WTC11 (cell line): Measurements from ENCODE around the gene CNN2. TPM values are rescaled to one million over a fixed set of nuclear protein-coding genes. Genes with fewer than 3 reads are reported as not detected.

Experiments used
- ATAC-seq: fragments of 200-7000 bp; cut with Tn5 transposase; 2 replicates; pipeline ENCODE4 v1.10.0; 2021; ENCODE audit warnings: mild to moderate bottlenecking, moderate library complexity
- CTCF ChIA-PET: fragments of 300-600 bp; sonication (Branson Sonifier 250); formaldehyde crosslinking; loops from one replicate; lab custom pipeline; 2021; ENCODE audit warnings: antibody characterized with exemption; lab: Charles Lee
- POLR2A ChIA-PET: fragments of 350-600 bp; sonication (Branson Sonifier 250); formaldehyde crosslinking; loops from one replicate; lab custom pipeline; 2021; ENCODE audit warnings: antibody characterized with exemption; lab: Charles Lee
- DNase-seq: peaks from one replicate; pipeline ENCODE4 v3.0.0; 2021; ENCODE audit warnings: low spot score
- H3K27ac Mint-ChIP-seq: 2 replicates; pipeline ENCODE4 v1.8.0; 2021; ENCODE audit warnings: mixed read lengths
- H3K27me3 Mint-ChIP-seq: 2 replicates; pipeline ENCODE4 v1.8.0; 2021; ENCODE audit warnings: low read depth, mild to moderate bottlenecking, moderate library complexity, mixed read lengths
- H3K36me3 Mint-ChIP-seq: 2 replicates; pipeline ENCODE4 v1.8.0; 2021; ENCODE audit warnings: mixed read lengths
- H3K4me1 Mint-ChIP-seq: 2 replicates; pipeline ENCODE4 v1.8.0; 2022; ENCODE audit warnings: mixed read lengths
- H3K4me3 Mint-ChIP-seq: 2 replicates; pipeline ENCODE4 v1.8.0; 2021; ENCODE audit warnings: mild to moderate bottlenecking, moderate library complexity, mixed read lengths
- H3K9me3 Mint-ChIP-seq: 2 replicates; pipeline ENCODE4 v1.8.0; 2021; ENCODE audit warnings: mixed read lengths
- AR ChIP-seq: fragments of 250-450 bp; sonication (Bioruptor Pico); IDR thresholded peaks from 2 replicates; pipeline ENCODE4 v1.9.0; 2021; ENCODE audit warnings: mild to moderate bottlenecking
- ATF6 ChIP-seq: sonication (generic); formaldehyde crosslinking; IDR thresholded peaks from 2 replicates; pipeline ENCODE4 v1.8.1; 2023; ENCODE audit warnings: mild to moderate bottlenecking, missing genetic modification reagents
- CREB1 ChIP-seq: sonication (generic); formaldehyde crosslinking; IDR thresholded peaks from 2 replicates; pipeline ENCODE4 v1.8.0; 2023; ENCODE audit warnings: mild to moderate bottlenecking, missing genetic modification reagents
- E2F5 ChIP-seq: sonication (generic); formaldehyde crosslinking; IDR thresholded peaks from 2 replicates; pipeline ENCODE4 v1.8.1; 2022; ENCODE audit warnings: mild to moderate bottlenecking, moderate library complexity, missing genetic modification reagents
- EMX1 ChIP-seq: fragments of 250-450 bp; sonication (Bioruptor Pico); IDR thresholded peaks from 2 replicates; pipeline ENCODE4 v1.8.0; 2021; ENCODE audit warnings: mild to moderate bottlenecking
- ESRRA ChIP-seq: sonication (generic); formaldehyde crosslinking; IDR thresholded peaks from 2 replicates; pipeline ENCODE4 v1.8.1; 2022; ENCODE audit warnings: mild to moderate bottlenecking, missing genetic modification reagents, borderline replicate concordance
- FOXK1 ChIP-seq: sonication (generic); formaldehyde crosslinking; IDR thresholded peaks from 2 replicates; pipeline ENCODE4 v1.8.0; 2022; ENCODE audit warnings: mild to moderate bottlenecking, moderate library complexity, missing genetic modification reagents
- JUN ChIP-seq: sonication (generic); formaldehyde crosslinking; IDR thresholded peaks from 2 replicates; pipeline ENCODE4 v1.8.0; 2023; ENCODE audit warnings: mild to moderate bottlenecking, missing genetic modification reagents
- NR2C2 ChIP-seq: sonication (generic); formaldehyde crosslinking; IDR thresholded peaks from 2 replicates; pipeline ENCODE4 v1.8.0; 2022; ENCODE audit warnings: mild to moderate bottlenecking, missing genetic modification reagents
- PREB ChIP-seq: sonication (generic); formaldehyde crosslinking; IDR thresholded peaks from 2 replicates; pipeline ENCODE4 v1.8.1; 2022; ENCODE audit warnings: mild to moderate bottlenecking, missing genetic modification reagents, moderate library complexity, borderline replicate concordance
- SMAD3 ChIP-seq: sonication (generic); formaldehyde crosslinking; IDR thresholded peaks from 2 replicates; pipeline ENCODE4 v1.8.0; 2022; ENCODE audit warnings: missing genetic modification reagents, mild to moderate bottlenecking, borderline replicate concordance
- TEAD1 ChIP-seq: sonication (generic); formaldehyde crosslinking; IDR thresholded peaks from 2 replicates; pipeline ENCODE4 v1.8.0; 2022; ENCODE audit warnings: mild to moderate bottlenecking, missing genetic modification reagents
- ZMAT4 ChIP-seq: fragments of 250-450 bp; sonication (Bioruptor Pico); IDR thresholded peaks from 2 replicates; pipeline ENCODE4 v1.9.0; 2021; ENCODE audit warnings: mild to moderate bottlenecking
- ZSCAN18 ChIP-seq: fragments of 250-450 bp; sonication (Bioruptor Pico); IDR thresholded peaks from 2 replicates; pipeline ENCODE4 v2.1.2; 2022; ENCODE audit warnings: mild to moderate bottlenecking, moderate library complexity
- total RNA-seq: library from RNA; stranded (reverse); gene quantifications from 3 replicates; pipeline ENCODE4 v1.2.3, GENCODE V29; 2021
- TF ChIP-seq, protein P1 (sequence below): sonication (generic); formaldehyde crosslinking; IDR thresholded peaks from 2 replicates; pipeline ENCODE4 v1.8.0; 2022; ENCODE audit warnings: missing genetic modification reagents
- TF ChIP-seq, protein P2 (sequence below): sonication (generic); formaldehyde crosslinking; IDR thresholded peaks from 2 replicates; pipeline ENCODE4 v1.8.1; 2022; ENCODE audit warnings: low read depth, missing genetic modification reagents, borderline replicate concordance
- TF ChIP-seq, protein P3 (sequence below): fragments of 200-600 bp; IDR thresholded peaks from 2 replicates; pipeline ENCODE4 v1.8.0; 2022; ENCODE audit warnings: antibody characterized with exemption

The CNN2 gene
- total RNA-seq, 1 experiment from 2014 or later, result 390 TPM

GRCh38 chr19:1055886-1056620 lies 29.6 kb downstream of the CNN2 start:
- Mint-ChIP-seq H3K27ac (no peak overlapping the region), H3K4me1 (no peaks in the 10 kb centered on the region), H3K9me3 (peaks cover 29% of the 10 kb centered on the region), H3K27me3 (peaks cover 4% of the 10 kb centered on the region), H3K36me3 (peaks cover 39% of the 10 kb centered on the region), H3K4me3 (no peak overlapping the region)
- DNase-seq, result no peak
- TF ChIP-seq AR (CRISPR knock-in tag) (no peak), ESRRA (CRISPR knock-in tag) (no peak), NR2C2 (CRISPR knock-in tag) (no peak), TEAD1 (CRISPR knock-in tag) (no peak), ZMAT4 (CRISPR knock-in tag) (no peak), PREB (no peak), SMAD3 (no peak), CREB1 (CRISPR knock-in tag) (no peak), ZSCAN18 (CRISPR knock-in tag) (no peak), E2F5 (CRISPR knock-in tag) (no peak)
- TF ChIP-seq, protein P1, sequence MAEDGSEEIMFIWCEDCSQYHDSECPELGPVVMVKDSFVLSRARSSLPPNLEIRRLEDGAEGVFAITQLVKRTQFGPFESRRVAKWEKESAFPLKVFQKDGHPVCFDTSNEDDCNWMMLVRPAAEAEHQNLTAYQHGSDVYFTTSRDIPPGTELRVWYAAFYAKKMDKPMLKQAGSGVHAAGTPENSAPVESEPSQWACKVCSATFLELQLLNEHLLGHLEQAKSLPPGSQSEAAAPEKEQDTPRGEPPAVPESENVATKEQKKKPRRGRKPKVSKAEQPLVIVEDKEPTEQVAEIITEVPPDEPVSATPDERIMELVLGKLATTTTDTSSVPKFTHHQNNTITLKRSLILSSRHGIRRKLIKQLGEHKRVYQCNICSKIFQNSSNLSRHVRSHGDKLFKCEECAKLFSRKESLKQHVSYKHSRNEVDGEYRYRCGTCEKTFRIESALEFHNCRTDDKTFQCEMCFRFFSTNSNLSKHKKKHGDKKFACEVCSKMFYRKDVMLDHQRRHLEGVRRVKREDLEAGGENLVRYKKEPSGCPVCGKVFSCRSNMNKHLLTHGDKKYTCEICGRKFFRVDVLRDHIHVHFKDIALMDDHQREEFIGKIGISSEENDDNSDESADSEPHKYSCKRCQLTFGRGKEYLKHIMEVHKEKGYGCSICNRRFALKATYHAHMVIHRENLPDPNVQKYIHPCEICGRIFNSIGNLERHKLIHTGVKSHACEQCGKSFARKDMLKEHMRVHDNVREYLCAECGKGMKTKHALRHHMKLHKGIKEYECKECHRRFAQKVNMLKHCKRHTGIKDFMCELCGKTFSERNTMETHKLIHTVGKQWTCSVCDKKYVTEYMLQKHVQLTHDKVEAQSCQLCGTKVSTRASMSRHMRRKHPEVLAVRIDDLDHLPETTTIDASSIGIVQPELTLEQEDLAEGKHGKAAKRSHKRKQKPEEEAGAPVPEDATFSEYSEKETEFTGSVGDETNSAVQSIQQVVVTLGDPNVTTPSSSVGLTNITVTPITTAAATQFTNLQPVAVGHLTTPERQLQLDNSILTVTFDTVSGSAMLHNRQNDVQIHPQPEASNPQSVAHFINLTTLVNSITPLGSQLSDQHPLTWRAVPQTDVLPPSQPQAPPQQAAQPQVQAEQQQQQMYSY (CRISPR knock-in tag), result no peak
- POLR2A ChIA-PET, result no interaction called here
- no peak for ATAC-seq
- CTCF ChIA-PET, result interaction anchor here (0.6 to 2.9 kb wide), 2 partner anchors 9 to 218 kb away, joined by 3 to 8 read pairs; no protein-coding TSS in a partner anchor

DNA sequence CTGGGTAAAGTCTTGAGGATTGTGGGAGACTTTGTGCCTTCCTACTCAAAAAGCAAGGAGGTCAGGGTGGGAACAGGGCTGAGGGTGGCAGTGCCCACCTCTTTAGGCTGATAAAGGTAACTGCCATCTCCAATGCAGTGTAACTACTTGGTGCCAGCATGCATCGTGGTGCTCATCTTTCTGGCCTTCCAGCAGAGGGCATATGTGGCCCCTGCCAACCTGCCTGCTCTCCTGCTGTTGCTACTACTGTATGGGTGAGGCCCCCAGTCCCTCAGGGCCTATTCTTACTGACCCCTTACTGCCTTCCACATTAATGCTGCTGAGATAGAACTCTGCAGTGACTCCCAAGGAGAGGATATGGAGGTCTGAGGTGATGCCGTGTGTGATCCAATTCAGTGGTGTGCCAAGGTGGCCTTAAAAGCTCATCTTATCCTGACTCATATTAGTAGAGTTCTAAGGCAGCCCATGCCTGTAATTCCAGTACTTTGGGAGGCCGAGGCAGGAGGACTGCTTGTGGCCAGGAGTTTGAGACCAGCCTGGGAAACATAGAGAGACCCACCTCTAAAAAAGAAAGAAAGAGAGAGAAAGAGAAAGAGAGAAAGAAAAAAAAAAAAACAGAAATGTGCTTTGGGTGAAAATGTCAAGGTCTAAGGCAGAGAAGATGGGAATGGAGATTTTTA lies 30.9 kb downstream of the CNN2 start:
- ChIA-PET POLR2A (interaction anchor here (0.5 kb wide), 1 partner anchor 243 kb away, joined by 3 read pairs; no protein-coding TSS in a partner anchor), CTCF (interaction anchor here (2.9 kb wide), 1 partner anchor 8 kb away, joined by 8 read pairs; no protein-coding TSS in a partner anchor)
- Mint-ChIP-seq H3K27ac (no peak overlapping the region), H3K4me1 (no peaks in the 10 kb centered on the region), H3K27me3 (peaks cover 4% of the 10 kb centered on the region), H3K9me3 (peaks cover 29% of the 10 kb centered on the region), H3K36me3 (peaks cover 37% of the 10 kb centered on the region), H3K4me3 (no peak overlapping the region)
- DNase-seq (no peak), ATAC-seq (no peak)
- TF ChIP-seq JUN (CRISPR knock-in tag) (no peak), ATF6 (CRISPR knock-in tag) (no peak), FOXK1 (CRISPR knock-in tag) (no peak), EMX1 (CRISPR knock-in tag) (no peak)
- TF ChIP-seq, protein P2, sequence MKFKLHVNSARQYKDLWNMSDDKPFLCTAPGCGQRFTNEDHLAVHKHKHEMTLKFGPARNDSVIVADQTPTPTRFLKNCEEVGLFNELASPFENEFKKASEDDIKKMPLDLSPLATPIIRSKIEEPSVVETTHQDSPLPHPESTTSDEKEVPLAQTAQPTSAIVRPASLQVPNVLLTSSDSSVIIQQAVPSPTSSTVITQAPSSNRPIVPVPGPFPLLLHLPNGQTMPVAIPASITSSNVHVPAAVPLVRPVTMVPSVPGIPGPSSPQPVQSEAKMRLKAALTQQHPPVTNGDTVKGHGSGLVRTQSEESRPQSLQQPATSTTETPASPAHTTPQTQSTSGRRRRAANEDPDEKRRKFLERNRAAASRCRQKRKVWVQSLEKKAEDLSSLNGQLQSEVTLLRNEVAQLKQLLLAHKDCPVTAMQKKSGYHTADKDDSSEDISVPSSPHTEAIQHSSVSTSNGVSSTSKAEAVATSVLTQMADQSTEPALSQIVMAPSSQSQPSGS, result no peak
- TF ChIP-seq, protein P3, sequence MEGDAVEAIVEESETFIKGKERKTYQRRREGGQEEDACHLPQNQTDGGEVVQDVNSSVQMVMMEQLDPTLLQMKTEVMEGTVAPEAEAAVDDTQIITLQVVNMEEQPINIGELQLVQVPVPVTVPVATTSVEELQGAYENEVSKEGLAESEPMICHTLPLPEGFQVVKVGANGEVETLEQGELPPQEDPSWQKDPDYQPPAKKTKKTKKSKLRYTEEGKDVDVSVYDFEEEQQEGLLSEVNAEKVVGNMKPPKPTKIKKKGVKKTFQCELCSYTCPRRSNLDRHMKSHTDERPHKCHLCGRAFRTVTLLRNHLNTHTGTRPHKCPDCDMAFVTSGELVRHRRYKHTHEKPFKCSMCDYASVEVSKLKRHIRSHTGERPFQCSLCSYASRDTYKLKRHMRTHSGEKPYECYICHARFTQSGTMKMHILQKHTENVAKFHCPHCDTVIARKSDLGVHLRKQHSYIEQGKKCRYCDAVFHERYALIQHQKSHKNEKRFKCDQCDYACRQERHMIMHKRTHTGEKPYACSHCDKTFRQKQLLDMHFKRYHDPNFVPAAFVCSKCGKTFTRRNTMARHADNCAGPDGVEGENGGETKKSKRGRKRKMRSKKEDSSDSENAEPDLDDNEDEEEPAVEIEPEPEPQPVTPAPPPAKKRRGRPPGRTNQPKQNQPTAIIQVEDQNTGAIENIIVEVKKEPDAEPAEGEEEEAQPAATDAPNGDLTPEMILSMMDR, result no peak
